Gastroesophageal sphincter (tissue), 3 donors: Measurements from ENCODE around the gene VIL1.

ENCODE experiments used
- CTCF ChIP-seq, 4 experiments: fragments of 200-600 bp in 2 of 4; fragments of 450-650 bp in 2 of 4; sonication (generic) in 1 of 4; IDR thresholded peaks; one replicate each; pipeline ENCODE4 v1.5.1; 2017 to 2019; ENCODE audit warnings: antibody characterized with exemption in 4 of 4, mild to moderate bottlenecking in 2 of 4, moderate library complexity in 2 of 4
- EP300 ChIP-seq: sonication (generic); formaldehyde crosslinking; IDR thresholded peaks from one replicate; pipeline ENCODE4 v1.6.1; 2017; ENCODE audit warnings: antibody characterized with exemption, mild to moderate bottlenecking
- POLR2A ChIP-seq, 2 donors: fragments of 450-650 bp; IDR thresholded peaks; one replicate each; pipeline ENCODE4 v1.6.1; 2017; ENCODE audit warnings: antibody characterized with exemption in 2 of 2, mild to moderate bottlenecking in 2 of 2, moderate library complexity in 1 of 2
- POLR2AphosphoS5 ChIP-seq: sonication (generic); formaldehyde crosslinking; IDR thresholded peaks from one replicate; pipeline ENCODE4 v1.6.1; 2017; ENCODE audit warnings: antibody characterized with exemption

GRCh38 chr2:218387369-218388194 lies 31.3 kb upstream of the VIL1 start:
- TF ChIP-seq CTCF (IDR thresholded peaks at IDR 0.05) (no peak), POLR2AphosphoS5 (no peak), POLR2A (IDR thresholded peaks at IDR 0.05) (no peak), EP300 (no peak)
